GM19468 (cell line): ENCODE results near the gene GCN1.

Experiments
- ATAC-seq: cut with Tn5 transposase; IDR thresholded peaks from one replicate; pipeline ENCODE4 v1.9.1; 2021; ENCODE audit warnings: mild to moderate bottlenecking, moderate library complexity, moderate number of reproducible peaks; ENCODE audit not compliant: unreplicated experiment; ENCODE audit errors: extremely low read depth

GCN1 gene

DNA sequence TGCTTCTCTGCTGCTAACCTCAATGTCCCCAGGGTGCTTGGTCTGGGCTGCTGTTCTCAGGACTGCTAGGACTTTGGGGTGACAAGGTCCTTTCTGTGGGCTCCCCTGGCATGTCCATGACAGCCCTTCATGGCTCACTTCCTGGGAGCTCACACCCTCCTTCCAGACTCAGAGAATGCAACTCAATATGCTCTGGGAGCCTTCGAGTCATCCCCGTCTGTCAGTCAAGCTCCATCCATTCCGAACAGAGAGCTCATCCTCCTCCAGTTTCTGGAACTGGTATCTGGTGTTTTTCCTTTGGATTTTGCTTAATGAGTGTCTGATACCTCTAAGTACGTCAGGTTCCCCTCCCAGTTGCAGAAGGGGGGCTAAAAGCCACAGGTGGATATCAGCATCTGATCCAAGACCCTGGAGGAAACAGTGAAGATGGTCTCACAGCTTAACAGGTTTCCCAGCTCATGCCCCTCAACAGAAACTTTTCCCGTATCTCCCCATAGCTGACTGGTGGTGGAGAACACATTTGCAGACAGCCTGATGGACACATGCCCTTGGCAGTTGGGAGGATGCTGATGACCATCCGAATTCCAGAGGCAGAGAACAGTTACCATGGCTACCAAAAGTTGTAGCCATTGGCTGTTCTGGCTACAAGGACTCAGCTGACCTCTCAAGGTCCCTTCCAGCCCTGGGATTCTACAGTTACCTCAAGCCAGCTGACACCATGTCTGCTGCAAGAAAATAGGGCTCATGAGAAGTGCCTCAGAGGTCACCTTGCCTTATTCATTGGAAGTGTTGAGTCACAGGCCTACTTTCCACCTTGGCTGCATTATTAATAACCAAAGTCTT, 68.5 kb downstream of the GCN1 start:
- ATAC-seq = no peak

DNA sequence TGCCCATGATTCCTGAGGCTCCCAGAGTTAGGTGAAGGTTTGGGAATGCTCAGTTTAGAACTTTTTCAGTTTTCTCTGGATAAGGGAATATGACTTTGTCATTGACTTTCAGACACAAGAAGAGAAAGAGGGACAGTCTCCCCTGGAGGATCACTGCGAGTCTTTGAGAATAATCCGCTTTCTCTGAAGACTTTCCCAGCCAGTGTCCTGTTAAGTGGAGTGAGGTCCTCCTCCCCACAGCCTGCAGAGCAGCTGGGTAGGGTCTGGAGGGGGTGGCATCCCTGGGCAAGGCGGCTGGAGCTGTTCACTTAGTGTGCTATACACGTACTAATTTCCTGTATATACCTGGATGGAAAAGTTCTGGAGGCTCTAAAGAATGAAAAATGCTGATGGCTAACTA, 69.5 kb downstream of the GCN1 start:
- ATAC-seq = no peak

DNA sequence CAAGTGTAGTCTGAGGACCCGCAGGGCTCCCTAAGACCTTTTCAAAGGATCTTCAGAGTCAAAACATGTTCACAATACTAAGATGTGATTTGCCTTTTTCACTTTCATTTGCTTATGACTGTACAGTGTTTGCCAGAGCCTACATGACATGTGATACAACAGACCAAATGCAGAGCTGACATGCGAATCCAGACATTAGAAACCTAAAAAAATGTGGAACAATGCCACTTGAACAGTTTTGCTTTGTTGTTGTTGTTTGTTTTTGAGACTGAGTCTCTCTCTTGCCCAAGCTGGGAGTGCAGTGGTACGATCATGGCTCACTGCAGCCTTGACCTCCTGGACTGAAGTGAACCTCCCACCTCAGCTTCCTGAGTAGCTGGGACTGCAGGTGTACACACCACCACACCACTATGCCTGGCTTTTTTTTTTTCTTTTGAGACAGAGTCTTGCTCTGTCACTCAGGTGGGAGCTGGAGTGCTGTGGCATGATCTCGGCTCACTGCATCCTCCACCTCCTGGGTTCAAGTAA, 72.7 kb downstream of the GCN1 start:
- ATAC-seq = peak; percentile 16

DNA sequence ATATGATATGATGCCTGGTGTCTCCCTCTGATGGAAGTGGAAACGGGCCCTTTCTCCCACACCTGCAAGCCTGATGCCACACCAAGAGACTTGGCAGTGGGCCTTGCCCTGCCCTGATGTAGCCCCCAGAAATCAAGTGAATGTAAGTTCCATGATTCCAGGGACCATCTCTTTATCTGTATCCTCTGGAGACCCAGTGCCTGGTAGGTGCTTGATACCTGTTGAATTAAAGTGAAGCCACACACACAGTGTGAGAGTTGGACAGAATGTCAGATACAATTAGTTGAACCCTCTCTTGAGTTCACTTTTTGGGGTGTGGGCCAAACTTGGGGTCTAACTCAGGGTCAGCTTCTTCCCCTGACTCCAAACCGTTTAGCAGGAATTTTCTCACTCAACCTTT, 73.2 kb downstream of the GCN1 start:
- ATAC-seq = no peak

DNA sequence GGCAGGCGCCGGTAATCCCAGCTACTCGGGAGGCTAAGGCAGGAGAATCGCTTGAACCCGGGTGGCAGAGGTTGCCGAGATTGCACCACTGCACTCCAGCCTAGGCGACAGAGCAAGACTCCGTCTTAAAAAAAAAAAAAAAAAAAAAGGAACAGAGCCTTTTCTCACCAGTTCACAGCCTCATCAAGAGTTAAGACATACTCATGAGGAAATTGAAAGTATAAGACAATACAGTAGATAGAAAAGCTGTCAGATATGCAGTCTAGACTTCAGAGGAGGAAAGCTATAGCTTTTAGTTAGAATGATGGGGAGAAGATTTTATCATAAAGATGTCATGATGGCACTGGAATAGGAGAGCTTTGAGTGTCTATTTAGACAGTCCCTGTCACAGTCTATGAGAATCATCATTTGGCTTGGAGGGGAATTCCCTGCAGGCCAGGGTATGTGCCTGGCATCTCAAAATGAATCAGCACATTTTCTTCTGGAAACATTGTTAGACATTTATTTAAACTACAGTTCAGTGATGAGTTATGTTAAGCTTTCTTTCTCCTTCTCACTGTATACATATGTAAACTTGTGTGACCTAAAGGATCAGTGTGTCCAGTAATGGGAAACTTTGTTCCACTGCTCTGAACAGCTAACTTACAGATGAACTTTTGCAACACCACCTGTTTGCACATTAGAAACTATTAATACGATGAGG, 75.1 kb downstream of the GCN1 start:
- ATAC-seq = peak; percentile 23

DNA sequence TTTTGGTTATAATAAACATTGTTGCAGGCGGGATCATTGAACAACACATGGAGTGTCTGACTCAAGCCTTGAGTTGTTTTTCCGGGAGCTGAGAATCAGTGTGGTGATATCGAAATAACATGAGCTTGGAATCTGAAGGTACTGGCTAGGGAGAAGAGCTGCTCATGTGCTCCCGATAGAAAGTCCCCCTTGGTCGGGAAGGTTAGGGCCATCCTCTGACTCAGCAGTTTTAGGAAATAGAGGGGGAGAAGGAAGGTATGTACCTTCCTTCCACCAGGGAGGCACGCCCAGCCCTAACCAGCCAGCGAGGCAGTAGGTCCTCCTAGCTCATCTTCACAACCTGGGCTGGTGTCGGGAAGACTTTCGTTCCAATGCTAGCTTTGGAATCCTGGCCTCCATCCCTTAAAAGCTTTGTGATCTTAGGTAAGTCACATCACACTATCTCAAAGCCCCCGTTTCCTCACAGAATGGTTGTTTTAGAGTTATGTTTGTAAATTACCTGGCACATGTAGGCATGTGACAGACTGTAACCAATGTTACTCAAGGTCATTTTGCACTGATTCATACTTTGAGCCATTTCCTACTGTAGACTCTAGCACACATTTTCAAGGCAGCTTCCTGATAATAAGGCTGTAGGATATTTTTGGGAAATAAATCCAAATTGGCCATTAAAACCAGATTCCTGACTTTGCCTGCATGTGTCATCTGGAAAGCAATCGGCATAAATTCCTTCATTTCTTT, 76.0 kb downstream of the GCN1 start:
- ATAC-seq = no peak

DNA sequence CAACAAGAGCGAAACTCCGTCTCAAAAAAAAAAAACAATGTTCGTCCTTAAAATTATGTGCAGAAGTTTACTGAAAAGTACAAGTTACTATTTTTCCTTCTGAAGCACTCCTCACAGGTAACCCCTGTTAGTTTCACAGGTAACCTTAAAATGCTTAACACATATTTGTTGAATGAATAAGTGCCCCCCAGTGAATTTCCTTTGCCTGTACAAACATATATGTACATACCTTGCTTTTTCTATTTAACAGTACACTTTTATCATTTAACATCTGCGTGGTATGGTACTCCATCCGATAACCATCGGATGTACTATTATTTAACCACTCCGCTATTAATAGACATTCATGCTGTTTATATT, 76.6 kb downstream of the GCN1 start:
- ATAC-seq = no peak

DNA sequence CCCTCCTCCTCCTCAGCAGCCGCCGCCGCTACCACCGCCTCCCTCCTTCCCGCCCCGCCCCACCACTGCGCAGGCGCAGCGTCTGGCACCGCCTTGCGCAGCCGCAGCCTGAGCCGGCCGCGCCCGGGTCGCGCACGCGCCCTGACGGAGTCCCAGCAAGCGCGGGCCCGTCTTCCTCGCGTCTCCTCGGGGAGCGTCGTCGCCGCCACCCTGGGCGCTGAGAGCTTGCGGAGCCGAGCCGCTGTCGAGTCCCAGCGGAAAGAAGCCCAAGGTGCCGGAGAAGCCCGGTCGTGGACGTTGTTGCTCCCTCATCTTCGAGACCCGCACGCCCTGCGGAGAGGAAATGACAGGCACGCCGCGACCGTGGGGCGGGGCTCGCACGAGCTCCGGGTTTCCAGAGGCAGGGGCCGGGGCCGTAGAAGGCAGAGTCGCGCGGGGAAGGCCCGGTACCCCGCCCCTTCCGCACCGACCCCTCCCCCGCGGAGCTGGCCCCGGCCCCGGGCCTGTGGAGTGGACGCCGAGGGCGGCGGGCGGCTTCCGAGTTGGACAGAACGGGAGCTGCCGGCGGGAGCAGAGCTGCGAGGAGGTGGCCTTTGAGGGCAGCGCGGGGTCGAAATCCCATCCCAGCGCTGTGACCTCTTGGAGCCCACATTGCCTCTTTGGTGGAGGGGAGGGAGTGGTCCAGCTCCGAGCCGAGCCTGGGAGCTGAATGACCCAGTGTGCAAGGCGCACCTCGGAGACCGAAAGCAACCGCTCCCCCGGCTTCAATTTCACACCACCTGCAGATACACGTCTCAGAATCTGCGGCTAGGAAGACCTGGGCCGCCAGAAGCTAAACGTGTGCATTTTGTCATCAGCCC, 77.5 kb downstream of the GCN1 start:
- peak; percentile 8 for ATAC-seq

DNA sequence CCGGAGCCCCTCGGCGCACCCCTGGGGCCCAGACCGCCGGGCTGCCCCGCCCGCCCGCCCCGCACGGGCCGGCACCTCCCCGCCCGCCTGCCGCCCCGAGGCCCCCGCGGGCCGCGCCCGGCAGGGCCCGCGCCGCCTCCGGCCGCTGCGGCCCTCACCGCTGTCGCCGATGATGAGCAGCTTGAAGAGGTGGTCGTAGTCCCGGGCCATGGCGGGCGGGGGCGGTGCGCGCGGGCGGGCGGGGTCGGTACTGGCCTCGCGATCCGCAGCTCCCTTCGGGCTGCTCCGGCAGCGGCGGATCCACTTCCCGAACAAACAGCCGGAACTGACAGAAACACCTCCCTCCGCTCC, 78.1 kb downstream of the GCN1 start, which contains the start of gene RAB35:
Gene RAB35, minus strand, starts transcription at position 313 of the 351 bp plus-strand sequence. Its CDS starts 103 bp downstream, at position 210.
- no peak for ATAC-seq

DNA sequence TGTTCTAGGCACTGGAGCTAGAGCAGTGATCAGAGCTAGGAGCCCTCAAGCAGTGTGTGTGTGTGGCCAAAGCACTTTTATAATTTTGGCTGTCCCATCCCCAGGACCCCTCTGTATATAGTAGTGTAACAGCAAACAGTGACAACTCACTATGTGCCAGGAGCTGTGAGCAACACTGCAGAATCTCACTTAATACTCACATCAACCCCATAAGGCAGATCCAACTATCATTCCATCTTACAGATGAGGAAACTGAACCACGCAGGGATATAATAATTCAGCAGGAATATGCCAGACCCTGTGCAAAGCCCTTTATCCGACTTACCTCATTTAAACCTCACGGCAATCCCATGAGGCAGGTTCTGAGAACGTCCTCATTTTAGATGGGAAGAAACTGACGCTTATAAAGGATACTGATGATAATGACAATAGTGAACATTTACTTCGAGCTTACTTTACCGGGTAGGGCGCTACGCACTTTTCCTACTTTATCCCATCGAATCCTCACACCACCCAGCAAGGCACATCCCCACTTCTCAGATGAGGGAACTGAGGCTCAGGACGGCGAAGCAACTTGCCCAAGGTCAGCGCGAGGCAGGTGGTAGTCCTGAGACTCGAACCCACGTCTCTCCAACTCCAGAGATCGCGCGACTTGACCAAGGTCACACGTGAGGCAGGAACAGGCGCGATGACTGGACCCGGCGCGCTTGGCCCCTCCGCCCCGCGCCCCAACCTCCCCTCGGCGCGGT, 78.6 kb downstream of the GCN1 start:
- ATAC-seq = no peak

DNA sequence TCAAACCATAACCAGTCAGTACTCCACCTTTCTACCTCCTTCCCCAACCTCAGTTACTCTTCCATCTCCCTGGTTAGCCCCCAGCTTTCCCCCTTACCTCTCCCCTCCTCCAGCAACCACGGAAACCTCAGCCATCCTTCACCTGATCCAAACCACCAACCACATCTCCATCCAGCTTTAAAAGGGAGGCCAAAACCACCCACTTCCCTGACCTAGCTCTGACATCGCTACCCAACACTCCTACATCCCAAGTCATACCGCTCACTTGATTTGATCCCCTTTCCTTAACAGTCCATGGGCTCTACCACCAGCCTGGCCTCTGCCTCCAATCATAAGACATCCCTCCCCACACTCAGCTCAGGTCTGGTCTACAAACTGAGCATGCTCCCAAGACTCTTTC, 79.4 kb downstream of the GCN1 start:
- ATAC-seq = no peak

DNA sequence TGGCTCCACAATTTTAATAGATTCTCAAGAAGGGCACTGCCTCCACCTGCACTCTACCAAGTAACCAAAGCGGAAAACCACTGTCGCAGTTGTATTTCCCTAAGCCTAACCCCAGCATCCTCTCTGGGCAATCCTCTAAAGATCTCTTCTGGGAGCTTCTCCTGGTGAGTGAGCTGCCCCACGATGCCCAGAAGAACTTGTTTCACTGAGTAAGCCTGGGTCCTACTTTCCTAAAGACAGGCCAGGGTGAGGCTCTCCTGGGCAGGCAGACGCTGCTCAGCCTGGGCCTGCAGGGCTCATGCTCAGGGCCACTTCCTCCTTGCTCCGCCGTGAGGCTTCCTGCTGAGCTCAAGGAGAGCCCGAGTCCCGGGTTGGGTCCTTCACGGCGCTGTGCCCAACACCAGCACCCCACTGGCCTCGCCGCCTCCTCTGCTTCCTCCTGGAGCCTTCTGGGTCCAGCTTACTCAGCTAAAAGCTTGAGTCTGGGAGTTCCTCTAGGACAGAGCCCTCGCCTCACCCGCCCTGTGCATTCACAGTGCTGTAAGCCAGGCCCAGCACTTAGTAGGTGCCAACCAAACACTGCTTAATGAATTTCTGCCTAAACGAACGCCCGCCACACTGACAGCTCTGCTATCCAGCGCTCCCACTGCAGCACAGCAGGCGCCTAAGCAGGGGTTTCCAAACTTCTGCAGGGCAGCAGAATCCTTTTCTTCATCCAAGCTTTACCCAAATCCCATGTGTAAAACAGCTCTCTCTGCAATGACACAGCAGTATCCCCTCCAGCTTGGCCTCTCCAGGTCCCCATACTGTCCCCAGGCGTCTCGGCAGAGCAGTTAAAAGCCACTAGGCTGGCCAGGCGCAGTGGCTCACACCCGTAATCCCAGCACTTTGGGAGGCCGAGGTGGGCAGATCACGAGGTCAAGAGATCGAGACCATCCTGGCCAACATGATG, 83.7 kb downstream of the GCN1 start:
- ATAC-seq = peak; percentile 58

DNA sequence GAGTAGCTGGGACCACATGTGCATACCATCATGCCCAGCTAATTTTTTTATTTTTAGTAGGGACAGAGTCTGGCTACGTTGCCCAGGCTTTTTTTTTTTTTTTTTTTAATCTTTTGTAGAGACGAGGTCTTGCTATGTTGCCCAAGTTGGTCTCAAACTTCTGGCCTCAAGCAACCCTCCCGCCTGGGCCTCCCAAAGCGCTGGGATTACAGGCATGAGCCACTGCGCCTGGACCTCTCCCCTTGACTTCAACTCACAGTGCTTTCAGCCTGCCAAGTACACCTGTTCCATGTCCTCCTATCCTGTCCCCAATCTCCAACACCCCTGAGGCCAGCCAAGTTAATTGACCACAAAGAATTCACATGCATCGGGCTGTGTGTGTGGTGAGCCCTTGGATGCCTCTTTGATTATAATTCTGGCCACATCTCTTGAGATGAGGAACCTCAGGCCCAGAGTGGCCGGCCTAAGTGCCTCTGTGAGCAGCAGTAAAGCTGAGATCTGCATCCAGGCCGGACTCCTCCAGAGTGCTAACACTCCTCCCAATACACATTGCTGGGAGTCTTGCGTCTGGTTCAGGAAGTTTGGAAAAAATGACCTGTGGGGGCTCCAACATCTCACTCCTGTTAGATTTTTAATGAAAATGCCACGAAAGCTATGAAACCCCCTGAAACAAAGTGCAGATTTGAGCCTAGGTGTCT, 84.8 kb downstream of the GCN1 start:
- no peak for ATAC-seq

DNA sequence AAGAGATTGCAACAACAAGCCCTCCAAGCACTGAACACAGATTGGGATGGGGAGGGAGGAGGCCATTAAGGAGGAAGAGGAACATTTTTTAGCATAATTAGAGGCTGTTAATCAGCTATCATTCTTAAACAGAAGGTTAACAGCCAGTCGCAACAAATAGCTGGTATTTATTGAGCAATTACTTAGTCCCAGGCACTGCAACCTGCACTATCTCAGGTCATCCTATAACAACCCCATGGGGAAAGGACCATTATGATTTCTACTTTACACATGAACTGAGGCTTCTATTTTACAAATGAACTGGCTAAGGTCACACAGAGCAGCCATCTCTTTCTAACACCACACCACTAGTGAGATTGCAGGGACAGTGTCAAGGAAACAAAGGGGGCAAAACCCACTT, 88.4 kb downstream of the GCN1 start:
- ATAC-seq = no peak

DNA sequence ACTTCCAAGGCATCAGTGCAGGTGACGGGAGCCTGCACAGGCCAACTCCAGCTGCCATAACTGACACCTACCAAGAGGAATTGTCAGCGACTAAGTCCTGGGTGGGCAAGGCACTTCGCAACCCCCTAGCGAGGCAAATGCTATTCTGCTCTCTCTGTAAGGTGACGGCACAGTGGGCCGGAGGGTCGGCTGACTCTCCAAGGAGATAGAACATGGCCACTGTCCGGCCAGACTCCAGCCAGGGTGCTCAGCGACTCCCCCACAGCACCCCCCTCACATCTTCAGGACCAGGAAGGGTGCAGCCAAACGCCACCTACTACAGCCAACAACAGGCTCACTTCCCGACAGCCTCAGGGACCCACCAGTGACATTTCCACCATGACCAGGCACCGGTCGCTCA, 91.1 kb downstream of the GCN1 start:
- no peak for ATAC-seq

DNA sequence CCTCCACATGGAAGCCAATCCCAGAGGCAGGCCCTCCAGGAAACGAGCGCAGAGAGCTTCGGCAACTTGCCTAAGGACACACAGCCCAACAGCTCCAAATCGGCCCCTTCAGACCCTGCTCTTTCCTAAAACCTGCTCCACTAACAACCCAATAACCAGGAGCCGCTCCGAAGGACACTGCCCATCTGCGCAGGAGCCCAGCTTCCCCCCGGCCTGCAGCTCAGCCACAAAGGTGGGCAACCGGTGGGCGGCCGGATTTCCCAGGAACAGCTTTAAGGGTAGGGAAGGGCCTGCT, 91.5 kb downstream of the GCN1 start:
- ATAC-seq = no peak

DNA sequence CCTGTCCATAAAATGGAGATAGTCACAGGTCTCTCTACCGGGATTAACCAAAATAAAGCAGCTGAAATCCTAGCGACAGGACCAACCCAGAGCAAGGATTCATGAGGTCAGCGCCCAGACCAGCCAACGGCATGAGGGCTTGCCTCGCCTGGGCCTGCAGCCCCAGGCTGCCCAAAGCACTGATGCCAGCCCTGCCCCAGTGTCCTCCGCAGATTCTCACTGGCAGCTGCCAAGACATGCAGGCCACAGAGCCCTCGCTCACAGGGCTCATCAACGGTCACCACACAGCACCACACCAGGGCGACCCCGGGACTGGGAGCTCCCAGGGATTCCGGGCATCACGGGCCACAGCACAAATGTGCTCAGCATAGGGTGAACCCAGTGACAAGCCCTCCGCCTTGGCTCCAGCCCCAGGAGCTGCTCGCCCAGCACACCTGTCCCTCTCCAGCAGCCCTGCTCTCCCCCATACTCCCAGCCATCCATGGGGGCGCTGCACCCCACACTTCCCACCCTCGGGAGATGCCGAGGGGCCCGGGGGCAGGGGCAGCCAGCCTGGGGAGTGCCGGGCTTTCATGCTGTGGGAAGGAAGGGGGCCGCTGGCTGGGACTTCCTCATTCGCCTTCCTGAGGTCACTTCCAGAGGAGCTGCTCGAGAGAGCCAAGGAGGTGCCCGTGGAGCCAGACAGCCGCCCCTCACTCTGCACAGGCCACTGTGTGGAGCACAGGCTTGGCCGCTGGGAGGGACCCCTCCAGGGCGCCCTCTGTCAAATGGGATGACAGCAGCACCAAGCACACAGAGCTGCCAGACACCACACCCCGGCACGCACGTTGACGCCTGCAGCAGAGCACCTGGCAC, 92.1 kb downstream of the GCN1 start:
- no peak for ATAC-seq
